ENCODE data around the gene RIMBP3B. TPM values are rescaled to one million over a fixed set of nuclear protein-coding genes. Genes with fewer than 3 reads are reported as not detected.
"Not testable (repeated sequence)": the region's sequence is repeated elsewhere in the genome, so short reads cannot be mapped to it uniquely, and the experiment has no call there.

Gene RIMBP3B
- total RNA-seq, 1 donor from 2014 or later, result not detected

GRCh38 chr22:21402763-21403314, 19.3 kb downstream of the RIMBP3B start:
- DNase-seq; intact Hi-C loops (cut with DNase I); ATAC-seq (ENCODE audit: poor library complexity): not testable (repeated sequence)

- ATAC-seq (ENCODE audit: poor library complexity); DNase-seq; intact Hi-C loops (cut with DNase I): not testable (repeated sequence)
Measured at GRCh38 chr22:21407139-21407538, 23.6 kb downstream of the RIMBP3B start.

GRCh38 chr22:21407792-21408191, 24.2 kb downstream of the RIMBP3B start:
- DNase-seq; intact Hi-C loops (cut with DNase I); ATAC-seq (ENCODE audit: poor library complexity): not testable (repeated sequence)

- DNase-seq; intact Hi-C loops (cut with DNase I): not testable (repeated sequence)
- peak; percentile 15 for ATAC-seq (ENCODE audit: poor library complexity)
Measured at GRCh38 chr22:21416375-21416774, 32.8 kb downstream of the RIMBP3B start.

- peak; percentile 98 for ATAC-seq (ENCODE audit: poor library complexity)
- DNase-seq; intact Hi-C loops (cut with DNase I): not testable (repeated sequence)
Measured at GRCh38 chr22:21417227-21417746, 33.7 kb downstream of the RIMBP3B start, which contains the start of gene HIC2. HIC2 (plus strand) TSS chr22:21417371; CDS start chr22:21442832, 25,461 bp downstream.

GRCh38 chr22:21417853-21418252, 34.3 kb downstream of the RIMBP3B start:
- intact Hi-C loops (cut with DNase I), result not testable (repeated sequence)
- ATAC-seq (ENCODE audit: poor library complexity) (peak; percentile 8), DNase-seq (peak; percentile 61)

GRCh38 chr22:21418974-21419638, 35.6 kb downstream of the RIMBP3B start:
- intact Hi-C loops (cut with DNase I); ATAC-seq (ENCODE audit: poor library complexity); DNase-seq: not testable (repeated sequence)

GRCh38 chr22:21420180-21420763, 36.7 kb downstream of the RIMBP3B start:
- DNase-seq; ATAC-seq (ENCODE audit: poor library complexity); intact Hi-C loops (cut with DNase I): not testable (repeated sequence)

- intact Hi-C loops (cut with DNase I); DNase-seq: not testable (repeated sequence)
Measured at GRCh38 chr22:21424084-21424709, 40.6 kb downstream of the RIMBP3B start.

GRCh38 chr22:21434378-21435233, 51.1 kb downstream of the RIMBP3B start:
- DNase-seq; ATAC-seq (ENCODE audit: poor library complexity); intact Hi-C loops (cut with DNase I): not testable (repeated sequence)

More at GRCh38 chr22:21424084-21424709, 40.6 kb downstream of the RIMBP3B start:
- peak; percentile 67 for ATAC-seq (ENCODE audit: poor library complexity)

GRCh38 chr22:21435998-21436810, 52.7 kb downstream of the RIMBP3B start:
- intact Hi-C loops (cut with DNase I), result not testable (repeated sequence)
- DNase-seq, result peak; percentile 47
- ATAC-seq (ENCODE audit: poor library complexity), result peak; percentile 87

GRCh38 chr22:21438013-21438412, 54.5 kb downstream of the RIMBP3B start:
- peak; percentile 11 for DNase-seq
- intact Hi-C loops (cut with DNase I); ATAC-seq (ENCODE audit: poor library complexity): not testable (repeated sequence)

Other genes with a start within 250 kb of the RIMBP3B start
- 1.4 TPM for gene HIC2, start 33.6 kb downstream of the RIMBP3B start, total RNA-seq
- gene TMEM191C, start 83.6 kb downstream of the RIMBP3B start, total RNA-seq, result 0.65 TPM
- not detected for gene RIMBP3C, start 167.7 kb downstream of the RIMBP3B start, total RNA-seq
- gene UBE2L3, start 184.0 kb downstream of the RIMBP3B start, total RNA-seq, result 46.7 TPM
- gene YDJC, start 246.3 kb downstream of the RIMBP3B start, total RNA-seq, result 4.5 TPM
- 0.24 TPM for gene CCDC116, start 249.0 kb downstream of the RIMBP3B start, total RNA-seq